Hepatocyte (in vitro differentiated cells): ENCODE results near the gene AXIN1. TPM values are rescaled to one million over a fixed set of nuclear protein-coding genes. Genes with fewer than 3 reads are reported as not detected.

ENCODE experiments used
- DNase-seq: peaks from one replicate; pipeline ENCODE4 v3.0.0-alpha.2; 2016; ENCODE audit warnings: low spot score
- H2AFZ ChIP-seq: fragments of 200-600 bp; sonication (generic); 2 replicates; pipeline ENCODE4 v1.6.0; 2016; ENCODE audit warnings: antibody characterized with exemption, mild to moderate bottlenecking
- H3K27ac ChIP-seq: fragments of 200-600 bp; sonication (generic); 2 replicates; pipeline ENCODE4 v1.5.1; 2016; ENCODE audit warnings: mild to moderate bottlenecking
- H3K27me3 ChIP-seq: fragments of 200-600 bp; sonication (generic); 2 replicates; pipeline ENCODE4 v1.6.1; 2016
- H3K36me3 ChIP-seq: fragments of 200-600 bp; sonication (generic); replicated peaks from 2 replicates; pipeline ENCODE4 v1.5.1; 2016; ENCODE audit warnings: low read depth; ENCODE audit not compliant: insufficient read depth
- H3K4me1 ChIP-seq: fragments of 200-600 bp; sonication (generic); 2 replicates; pipeline ENCODE4 v1.5.1; 2016; ENCODE audit warnings: mild to moderate bottlenecking, moderate library complexity; ENCODE audit not compliant: insufficient read depth
- H3K4me2 ChIP-seq: fragments of 200-600 bp; sonication (generic); 2 replicates; pipeline ENCODE4 v1.6.0; 2016
- H3K4me3 ChIP-seq: fragments of 200-600 bp; sonication (generic); 2 replicates; pipeline ENCODE4 v1.5.1; 2016; ENCODE audit warnings: mild to moderate bottlenecking
- H3K79me2 ChIP-seq: fragments of 200-600 bp; sonication (generic); 2 replicates; pipeline ENCODE4 v1.6.0; 2017; ENCODE audit warnings: mild to moderate bottlenecking
- H3K9me2 ChIP-seq: fragments of 200-600 bp; sonication (generic); replicated peaks from 2 replicates; pipeline ENCODE4 v1.6.0; 2017; ENCODE audit warnings: mild to moderate bottlenecking; ENCODE audit not compliant: insufficient read depth
- H3K9me3 ChIP-seq: fragments of 200-600 bp; sonication (generic); 2 replicates; pipeline ENCODE4 v1.5.1; 2016; ENCODE audit warnings: low read depth, mild to moderate bottlenecking
- H4K20me1 ChIP-seq: fragments of 200-600 bp; sonication (generic); 2 replicates; pipeline ENCODE4 v1.6.0; 2016; ENCODE audit warnings: mild to moderate bottlenecking; ENCODE audit not compliant: insufficient read depth, poor library complexity, severe bottlenecking
- CTCF ChIP-seq: fragments of 200-600 bp; sonication (generic); IDR thresholded peaks from 2 replicates; pipeline ENCODE4 v1.5.1; 2016; ENCODE audit warnings: antibody characterized with exemption, mild to moderate bottlenecking; ENCODE audit not compliant: poor library complexity
- EZH2 ChIP-seq: fragments of 200-600 bp; sonication (generic); IDR thresholded peaks from 2 replicates; pipeline ENCODE4 v1.6.1; 2016; ENCODE audit warnings: antibody characterized with exemption, mild to moderate bottlenecking, borderline replicate concordance
- EZH2phosphoT487 ChIP-seq: fragments of 200-600 bp; sonication (generic); IDR thresholded peaks from one replicate; pipeline ENCODE4 v1.6.1; 2018; ENCODE audit warnings: antibody characterized with exemption, mild to moderate bottlenecking, low read depth, moderate library complexity; ENCODE audit not compliant: unreplicated experiment, severe bottlenecking
- WGBS: methylation state at CpG from one replicate; pipeline ENCODE4 v1.1.6; 2016; ENCODE audit warnings: low lambda C conversion rate; ENCODE audit errors: missing lambda C conversion rate; 5-methylcytosine and 5-hydroxymethylcytosine counted together
- polyA plus RNA-seq: library from polyadenylated mRNA; unstranded; fragments of >200 nt; fragmentation: Nextera tagmentation; extraction: Ambion mirVana; gene quantifications from 2 replicates; pipeline ENCODE4 v1.2.1, GENCODE V29; 2016
- total RNA-seq: library from RNA; depleted of rRNA; stranded (reverse); fragments of >200 nt; gene quantifications from 2 replicates; pipeline ENCODE4 v1.2.3, GENCODE V29; 2014

The AXIN1 gene
- total and polyA plus RNA-seq, 2 experiments from 2014 or later: 16.1 to 27.2 TPM

- no peaks in the 10 kb centered on the region for H3K9me2 ChIP-seq
- no peaks in the 10 kb centered on the region for H4K20me1 ChIP-seq
- no peaks in the 10 kb centered on the region for H3K79me2 ChIP-seq
- no peak for TF ChIP-seq EZH2phosphoT487
- TF ChIP-seq CTCF: no peak
- TF ChIP-seq EZH2: no peak
- no peak for DNase-seq
- WGBS: 95% methylated on average over 33 of the region's 33 CpGs
- no peaks in the 10 kb centered on the region for H3K9me3 ChIP-seq
- H3K27ac ChIP-seq: no peak overlapping the region
- no peaks in the 10 kb centered on the region for H3K27me3 ChIP-seq
- no peak overlapping the region for H3K4me2 ChIP-seq
- H3K36me3 ChIP-seq: no peaks in the 10 kb centered on the region
- H3K4me3 ChIP-seq: no peak overlapping the region
- H3K4me1 ChIP-seq: no peaks in the 10 kb centered on the region
- H2AFZ ChIP-seq: no peak overlapping the region
These were observed 64.3 kb downstream of the AXIN1 start for GRCh38 chr16:287981-288920.

GRCh38 chr16:287298-287811 is 65.2 kb downstream of the AXIN1 start:
- WGBS: 90% methylated on average over 16 of the region's 16 CpGs
- Histone ChIP-seq H3K9me3 (no peaks in the 10 kb centered on the region), H3K27ac (no peak overlapping the region), H2AFZ (no peak overlapping the region), H3K4me2 (no peak overlapping the region), H3K36me3 (no peaks in the 10 kb centered on the region), H3K9me2 (no peaks in the 10 kb centered on the region), H3K4me1 (no peaks in the 10 kb centered on the region), H3K27me3 (no peaks in the 10 kb centered on the region), H4K20me1 (no peaks in the 10 kb centered on the region), H3K79me2 (no peaks in the 10 kb centered on the region), H3K4me3 (no peak overlapping the region)
- no peak for TF ChIP-seq EZH2
- DNase-seq: no peak

- WGBS: 95% methylated on average over 19 of the region's 22 CpGs
- Histone ChIP-seq H3K27ac (no peak overlapping the region), H4K20me1 (no peaks in the 10 kb centered on the region), H3K4me2 (no peak overlapping the region), H3K36me3 (no peaks in the 10 kb centered on the region), H2AFZ (no peak overlapping the region), H3K9me2 (no peaks in the 10 kb centered on the region), H3K4me1 (no peaks in the 10 kb centered on the region), H3K9me3 (no peaks in the 10 kb centered on the region), H3K79me2 (no peaks in the 10 kb centered on the region), H3K4me3 (no peak overlapping the region), H3K27me3 (peaks cover 6% of the 10 kb centered on the region)
- no peak for DNase-seq
- TF ChIP-seq CTCF (no peak), EZH2 (no peak), EZH2phosphoT487 (no peak)
These were observed 65.8 kb downstream of the AXIN1 start for GRCh38 chr16:286491-287297.
